Measurements from ENCODE around the gene KCNQ2.

Gene KCNQ2

DNA sequence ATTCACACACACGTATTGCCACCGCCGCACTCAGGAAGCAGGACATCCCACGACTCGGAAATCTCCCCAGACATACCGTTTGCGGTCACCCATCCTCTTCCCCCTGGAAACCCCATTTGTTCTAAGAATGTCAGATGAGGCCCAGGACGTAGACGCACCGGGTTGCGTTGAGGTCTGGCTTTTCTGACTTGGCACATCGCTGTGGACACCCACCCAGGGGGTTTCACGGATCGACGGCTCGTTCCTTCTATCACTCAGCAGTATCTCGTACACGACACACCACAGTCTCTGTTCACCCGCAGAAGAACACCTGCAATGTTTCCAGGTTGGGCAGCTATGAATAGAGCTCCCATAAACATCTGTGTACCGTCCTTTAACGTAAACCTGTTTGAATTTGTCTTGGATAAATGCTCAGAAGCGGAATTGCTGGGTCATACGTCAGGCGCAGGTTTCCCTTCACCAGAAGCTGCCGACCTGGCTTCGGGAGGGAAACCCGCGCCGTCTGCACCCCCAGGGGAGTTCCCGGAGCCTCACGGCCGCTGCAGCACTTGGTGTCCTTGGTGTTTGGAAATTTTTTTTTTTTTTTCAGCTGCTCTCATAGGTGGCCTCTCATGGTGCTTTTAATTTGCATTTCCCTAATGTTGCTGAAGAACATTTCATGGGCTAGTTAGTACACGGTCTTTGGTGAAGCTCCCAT, 35.8 kb upstream of the KCNQ2 start:
- Mint-ChIP-seq H3K27me3 (peaks cover 17% of the 10 kb centered on the region), H3K4me3 (no peak overlapping the region), H3K9me3 (peaks cover 4% of the 10 kb centered on the region), H3K27ac (no peak overlapping the region), H3K4me1 (no peaks in the 10 kb centered on the region), H3K36me3 (peaks cover 2% of the 10 kb centered on the region)
- ATAC-seq (ENCODE audit: low read depth) (no peak), DNase-seq (ENCODE audit: low spot score in 2 of 2) (no peak)

DNA sequence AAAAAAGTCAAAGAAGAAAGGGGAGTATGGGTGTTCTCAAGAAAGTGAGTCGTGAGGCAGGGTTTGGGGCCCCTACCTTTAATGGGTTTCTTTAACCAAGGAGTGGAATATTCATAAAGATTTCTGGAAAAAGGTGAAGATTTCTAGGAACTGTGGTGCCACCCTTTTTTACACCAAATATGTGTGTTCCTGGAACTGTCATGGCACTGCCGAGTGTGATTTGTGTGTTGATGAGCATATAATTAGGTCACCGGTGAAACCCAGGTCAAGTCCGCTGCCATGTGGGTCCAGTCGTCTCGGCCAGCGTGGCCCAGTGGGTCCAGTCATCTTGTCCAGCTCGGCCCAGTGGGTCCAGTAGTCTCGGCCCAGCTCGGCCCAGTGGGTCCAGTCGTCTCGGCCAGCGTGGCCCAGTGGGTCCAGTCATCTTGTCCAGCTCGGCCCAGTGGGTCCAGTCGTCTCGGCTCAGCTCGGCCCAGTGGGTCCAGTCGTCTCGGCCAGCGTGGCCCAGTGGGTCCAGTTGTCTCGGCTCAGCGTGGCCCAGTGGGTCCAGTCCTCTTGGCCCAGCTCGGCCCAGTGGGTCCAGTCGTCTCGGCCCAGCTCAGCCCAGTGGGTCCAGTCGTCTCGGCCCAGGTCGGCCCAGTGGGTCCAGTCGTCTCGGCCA, 34.8 kb upstream of the KCNQ2 start:
- H3K9me3 Mint-ChIP-seq, result peaks cover 4% of the 10 kb centered on the region
- no peak overlapping the region for H3K27ac Mint-ChIP-seq
- H3K4me1 Mint-ChIP-seq, result no peaks in the 10 kb centered on the region
- H3K27me3 Mint-ChIP-seq, result peaks cover 17% of the 10 kb centered on the region
- no peak for ATAC-seq (ENCODE audit: low read depth)
- DNase-seq (ENCODE audit: low spot score in 2 of 2), result no peak
- no peak overlapping the region for H3K4me3 Mint-ChIP-seq
- H3K36me3 Mint-ChIP-seq, result peaks cover 2% of the 10 kb centered on the region

DNA sequence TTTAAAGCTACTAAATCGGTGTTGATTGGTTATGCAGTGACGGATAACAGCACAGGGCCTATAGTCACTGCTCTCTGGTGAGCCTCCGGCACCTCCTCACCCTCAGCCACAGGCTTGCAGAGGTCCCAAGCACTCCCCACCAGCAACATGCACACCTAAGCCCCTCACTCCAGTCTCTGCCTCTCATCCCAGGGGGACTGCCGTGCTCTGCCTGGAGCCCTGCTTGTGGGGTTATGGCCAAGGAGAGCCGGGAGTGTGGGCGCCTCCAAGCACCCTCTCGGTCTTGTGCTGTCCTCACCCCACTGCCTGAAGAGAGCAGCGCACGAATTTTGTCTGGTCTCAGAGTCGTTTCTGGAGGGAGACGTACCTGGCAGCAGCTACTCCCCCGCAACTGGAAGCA, 33.3 kb upstream of the KCNQ2 start:
- Mint-ChIP-seq H3K4me3 (no peak overlapping the region), H3K27me3 (peaks cover 15% of the 10 kb centered on the region), H3K27ac (no peak overlapping the region), H3K4me1 (no peaks in the 10 kb centered on the region), H3K36me3 (peaks cover 2% of the 10 kb centered on the region), H3K9me3 (peaks cover 4% of the 10 kb centered on the region)
- ATAC-seq (ENCODE audit: low read depth) (no peak), DNase-seq (ENCODE audit: low spot score in 2 of 2) (no peak)

DNA sequence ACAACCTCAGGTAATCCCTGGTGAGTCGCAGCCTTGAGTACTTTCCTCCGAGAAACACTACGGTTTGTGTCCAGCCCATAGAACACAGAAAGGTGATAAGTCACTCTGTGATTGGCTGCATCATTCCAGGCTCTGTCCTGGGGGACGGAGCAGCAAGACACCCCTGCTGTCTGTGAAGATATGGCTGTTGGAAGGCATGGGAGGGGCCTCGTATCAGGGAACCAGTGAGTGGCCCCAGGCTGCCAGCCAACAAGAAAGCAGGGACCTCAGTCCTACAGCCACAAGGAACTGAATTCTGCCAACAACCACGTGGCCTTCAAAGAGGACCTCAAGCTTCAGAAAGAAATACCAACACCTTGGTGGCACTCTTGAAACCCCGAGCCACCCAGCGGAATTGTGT, 32.8 kb upstream of the KCNQ2 start:
- Mint-ChIP-seq H3K27ac (no peak overlapping the region), H3K27me3 (peaks cover 15% of the 10 kb centered on the region), H3K4me1 (no peaks in the 10 kb centered on the region), H3K36me3 (peaks cover 2% of the 10 kb centered on the region), H3K9me3 (peaks cover 4% of the 10 kb centered on the region), H3K4me3 (no peak overlapping the region)
- ATAC-seq (ENCODE audit: low read depth) (no peak), DNase-seq (ENCODE audit: low spot score in 2 of 2) (no peak)

DNA sequence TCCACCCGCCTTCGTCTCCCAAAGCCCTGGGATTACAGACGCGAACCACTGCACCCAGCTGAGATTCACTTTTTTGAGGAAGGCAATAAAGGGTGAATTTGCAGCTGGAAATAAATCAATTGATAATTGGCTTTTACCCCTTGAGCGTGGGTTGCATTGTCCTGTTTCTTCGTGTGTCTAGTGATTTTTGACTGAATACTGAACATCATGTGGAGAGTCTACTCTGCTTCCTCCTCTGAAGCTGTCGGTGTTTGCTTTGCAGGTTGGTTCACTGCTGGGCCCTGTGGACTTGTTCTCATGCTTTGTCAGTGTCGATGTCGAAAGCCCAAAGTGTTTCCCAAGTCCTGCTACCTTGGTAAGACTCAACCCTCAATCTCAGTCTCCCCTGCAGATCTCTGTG, 32.2 kb upstream of the KCNQ2 start:
- Mint-ChIP-seq H3K36me3 (peaks cover 2% of the 10 kb centered on the region), H3K9me3 (peaks cover 4% of the 10 kb centered on the region), H3K27ac (no peak overlapping the region), H3K4me1 (no peaks in the 10 kb centered on the region), H3K27me3 (peaks cover 15% of the 10 kb centered on the region), H3K4me3 (no peak overlapping the region)
- ATAC-seq (ENCODE audit: low read depth) (no peak), DNase-seq (ENCODE audit: low spot score in 2 of 2) (no peak)

DNA sequence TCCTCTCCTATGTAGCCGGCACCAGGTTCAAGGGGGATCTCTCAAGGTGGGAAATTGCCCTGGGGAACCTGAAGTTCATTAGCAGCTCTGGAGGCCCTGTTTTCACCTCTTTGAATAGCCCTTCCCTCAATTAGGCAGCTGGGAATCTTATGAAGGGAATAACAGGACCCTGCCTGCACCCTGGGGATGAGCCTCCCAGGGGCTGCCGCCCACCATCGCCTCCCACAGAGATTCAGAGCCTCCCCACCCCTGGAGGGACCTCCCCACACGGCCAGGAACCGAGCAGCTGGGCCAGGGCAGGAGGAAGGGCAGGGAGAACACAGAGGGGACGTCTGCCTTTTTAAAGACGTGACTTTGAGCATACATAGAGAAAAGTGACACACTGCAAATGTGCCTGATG, 31.1 kb upstream of the KCNQ2 start:
- Mint-ChIP-seq H3K9me3 (peaks cover 4% of the 10 kb centered on the region), H3K4me3 (no peak overlapping the region), H3K36me3 (peaks cover 2% of the 10 kb centered on the region), H3K27ac (no peak overlapping the region), H3K27me3 (peaks cover 9% of the 10 kb centered on the region), H3K4me1 (no peaks in the 10 kb centered on the region)
- no peak for DNase-seq (ENCODE audit: low spot score in 2 of 2)
- ATAC-seq (ENCODE audit: low read depth), result no peak

DNA sequence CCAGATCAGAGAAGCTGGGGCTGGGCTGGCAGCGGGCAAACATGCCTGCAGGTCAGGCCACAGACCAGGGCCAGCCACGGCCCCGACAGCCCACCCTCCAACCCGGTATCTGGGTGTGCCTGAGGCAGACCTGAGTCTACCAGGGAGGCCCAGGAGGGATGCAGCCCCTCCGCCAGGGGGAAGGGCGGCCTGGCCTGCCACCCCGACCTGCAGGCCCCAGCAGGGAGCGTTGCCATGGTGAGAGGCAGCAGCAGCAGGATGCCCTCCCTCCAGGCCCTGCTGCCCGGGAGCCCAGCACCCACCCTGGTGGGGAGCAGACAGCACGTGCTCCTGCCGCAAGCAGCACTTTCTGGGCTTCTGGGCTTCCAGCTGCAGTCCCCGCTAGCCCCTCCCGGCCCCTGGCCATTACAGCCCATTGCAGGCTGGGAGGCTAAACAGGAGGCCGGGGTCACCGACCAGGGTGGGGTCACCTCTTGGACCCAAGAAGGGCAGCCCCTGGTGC, 30.3 kb upstream of the KCNQ2 start:
- peaks cover 4% of the 10 kb centered on the region for H3K27me3 Mint-ChIP-seq
- no peaks in the 10 kb centered on the region for H3K4me1 Mint-ChIP-seq
- ATAC-seq (ENCODE audit: low read depth), result no peak
- peaks cover 4% of the 10 kb centered on the region for H3K9me3 Mint-ChIP-seq
- peaks cover 2% of the 10 kb centered on the region for H3K36me3 Mint-ChIP-seq
- H3K4me3 Mint-ChIP-seq, result no peak overlapping the region
- no peak overlapping the region for H3K27ac Mint-ChIP-seq
- DNase-seq (ENCODE audit: low spot score in 2 of 2), result no peak

DNA sequence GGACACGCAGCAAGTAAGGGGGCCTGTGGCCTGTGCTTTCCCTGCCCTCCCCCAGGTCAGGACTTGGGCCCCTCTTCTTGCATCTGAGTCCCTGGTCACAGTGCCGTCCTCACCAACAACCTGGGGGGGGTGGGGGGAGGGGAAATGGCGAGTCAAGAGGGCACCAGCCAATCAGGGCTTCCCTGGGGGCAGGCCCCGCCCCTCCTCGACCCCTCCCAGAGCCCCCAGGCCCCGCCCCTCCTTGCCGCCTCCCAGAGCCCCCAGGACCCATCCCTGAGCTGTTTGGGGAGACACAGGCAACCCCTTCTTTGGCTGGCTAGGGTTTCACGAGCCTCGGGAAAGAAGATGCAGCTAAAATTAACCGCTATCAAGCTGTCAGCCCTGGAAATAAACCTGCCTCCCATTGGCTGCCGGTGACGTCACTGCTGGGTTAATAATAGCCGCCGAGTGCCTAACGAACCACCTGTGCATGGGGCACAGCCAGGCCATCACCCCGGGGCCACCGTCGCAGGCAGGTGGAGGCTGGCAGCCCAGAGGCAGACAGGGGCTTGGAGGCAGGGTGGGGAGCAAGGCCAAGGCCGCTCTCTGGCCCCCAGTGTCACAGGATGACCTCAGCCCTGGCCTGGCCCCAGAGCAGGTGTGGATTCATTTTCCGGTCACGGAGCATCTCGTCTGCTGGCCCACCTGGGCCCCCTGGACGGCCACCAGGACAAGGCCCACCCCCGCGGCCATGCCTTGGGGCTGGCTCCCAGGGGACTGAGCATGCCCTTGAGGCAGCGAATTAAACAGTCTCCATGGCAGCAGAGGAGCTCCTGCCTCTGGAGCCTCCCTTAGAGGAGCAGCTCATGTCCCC, 29.6 kb upstream of the KCNQ2 start:
- peaks cover 2% of the 10 kb centered on the region for H3K36me3 Mint-ChIP-seq
- ATAC-seq (ENCODE audit: low read depth), result peak; percentile 38
- DNase-seq (ENCODE audit: low spot score in 2 of 2), result no peak
- H3K4me1 Mint-ChIP-seq, result no peaks in the 10 kb centered on the region
- H3K4me3 Mint-ChIP-seq, result no peak overlapping the region
- peaks cover 7% of the 10 kb centered on the region for H3K27me3 Mint-ChIP-seq
- no peak overlapping the region for H3K27ac Mint-ChIP-seq
- H3K9me3 Mint-ChIP-seq, result peaks cover 4% of the 10 kb centered on the region

DNA sequence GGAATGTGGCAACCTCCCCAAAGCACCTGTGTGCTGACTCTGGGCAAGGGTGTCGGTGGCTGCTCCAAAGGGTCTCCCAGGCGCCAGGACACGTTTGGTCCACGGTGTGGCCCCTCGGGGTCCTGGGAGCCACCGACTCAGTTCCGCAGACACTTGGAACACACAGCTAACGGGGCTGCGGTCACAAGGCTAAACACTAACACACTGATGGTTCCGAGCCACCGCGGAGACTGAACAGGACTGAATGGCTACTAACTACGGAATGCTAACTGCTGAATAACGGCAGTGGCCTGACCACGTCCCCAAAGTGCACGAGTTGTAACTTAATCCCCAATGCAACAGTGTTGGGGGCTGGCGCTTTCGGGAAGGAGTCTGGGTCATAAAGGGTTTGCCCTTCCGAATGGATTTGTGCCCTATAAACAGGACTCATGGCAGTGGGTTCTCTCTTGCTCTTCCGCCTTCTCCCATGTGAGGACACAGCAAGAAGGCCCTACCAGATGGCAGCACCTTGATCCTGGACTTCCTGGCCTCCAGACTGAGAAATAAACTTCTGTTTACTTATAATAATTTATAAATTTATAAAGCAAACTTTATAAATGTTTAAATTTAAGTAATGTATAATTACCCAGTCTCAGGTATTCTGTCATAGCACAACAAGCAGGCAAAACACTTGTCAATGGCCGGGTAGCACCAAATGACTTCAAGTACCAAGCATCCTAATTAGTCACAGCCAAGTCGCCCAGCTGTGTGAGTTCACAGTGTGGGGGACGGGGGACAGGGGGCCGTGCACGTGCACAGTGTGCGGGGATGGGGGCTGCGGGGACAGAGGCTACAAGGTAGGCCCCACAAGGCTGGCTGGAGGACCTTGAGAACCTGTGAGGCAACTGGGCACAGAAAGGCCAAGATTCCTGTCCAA, 28.7 kb upstream of the KCNQ2 start:
- H3K4me3 Mint-ChIP-seq, result no peak overlapping the region
- H3K4me1 Mint-ChIP-seq, result peaks cover 2% of the 10 kb centered on the region
- peaks cover 9% of the 10 kb centered on the region for H3K27me3 Mint-ChIP-seq
- no peak overlapping the region for H3K27ac Mint-ChIP-seq
- peaks cover 2% of the 10 kb centered on the region for H3K36me3 Mint-ChIP-seq
- DNase-seq (ENCODE audit: low spot score in 2 of 2), result no peak
- H3K9me3 Mint-ChIP-seq, result peaks cover 4% of the 10 kb centered on the region
- ATAC-seq (ENCODE audit: low read depth), result no peak

DNA sequence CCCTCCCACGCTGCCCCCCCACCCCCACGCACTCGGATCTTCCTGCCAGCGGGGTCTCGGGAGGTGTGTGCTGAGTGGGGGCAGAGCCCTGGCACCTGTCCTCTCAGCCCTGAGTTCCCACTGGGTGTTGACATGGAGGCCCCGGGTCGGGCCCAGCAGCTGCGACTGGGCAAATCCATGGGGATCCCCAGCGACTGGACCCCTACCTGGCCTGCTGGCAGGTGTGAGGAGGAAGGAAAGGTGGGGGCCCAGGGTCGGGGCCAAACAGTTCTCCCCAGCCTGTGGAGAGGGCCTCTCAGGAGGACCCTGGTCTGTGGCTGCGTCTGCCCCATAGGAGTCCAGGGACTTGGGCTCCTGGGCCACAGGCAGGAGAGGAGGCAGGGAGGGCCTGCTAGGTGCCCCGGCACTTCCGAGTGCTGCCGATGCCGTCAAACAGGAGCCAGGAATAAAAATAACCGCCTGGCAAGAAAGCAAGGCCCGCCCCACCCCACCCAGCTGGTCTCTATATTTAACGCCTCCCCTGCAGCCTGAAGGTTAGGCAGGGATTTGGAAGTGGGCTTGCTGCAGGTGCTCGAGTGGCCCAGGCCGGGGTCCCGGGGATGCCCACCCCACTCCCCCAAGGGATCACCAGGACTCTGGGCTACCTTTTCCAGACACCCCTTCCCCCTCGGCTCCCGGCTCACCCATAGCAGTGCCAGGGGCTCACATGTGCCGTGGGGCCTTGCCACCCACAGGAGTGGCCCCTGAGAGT, 27.9 kb upstream of the KCNQ2 start:
- Mint-ChIP-seq H3K36me3 (peaks cover 2% of the 10 kb centered on the region), H3K9me3 (peaks cover 4% of the 10 kb centered on the region), H3K4me1 (peaks cover 2% of the 10 kb centered on the region), H3K27ac (no peak overlapping the region), H3K4me3 (peak overlapping the region; percentile 32), H3K27me3 (peaks cover 9% of the 10 kb centered on the region)
- ATAC-seq (ENCODE audit: low read depth) (no peak), DNase-seq (ENCODE audit: low spot score in 2 of 2) (no peak)

DNA sequence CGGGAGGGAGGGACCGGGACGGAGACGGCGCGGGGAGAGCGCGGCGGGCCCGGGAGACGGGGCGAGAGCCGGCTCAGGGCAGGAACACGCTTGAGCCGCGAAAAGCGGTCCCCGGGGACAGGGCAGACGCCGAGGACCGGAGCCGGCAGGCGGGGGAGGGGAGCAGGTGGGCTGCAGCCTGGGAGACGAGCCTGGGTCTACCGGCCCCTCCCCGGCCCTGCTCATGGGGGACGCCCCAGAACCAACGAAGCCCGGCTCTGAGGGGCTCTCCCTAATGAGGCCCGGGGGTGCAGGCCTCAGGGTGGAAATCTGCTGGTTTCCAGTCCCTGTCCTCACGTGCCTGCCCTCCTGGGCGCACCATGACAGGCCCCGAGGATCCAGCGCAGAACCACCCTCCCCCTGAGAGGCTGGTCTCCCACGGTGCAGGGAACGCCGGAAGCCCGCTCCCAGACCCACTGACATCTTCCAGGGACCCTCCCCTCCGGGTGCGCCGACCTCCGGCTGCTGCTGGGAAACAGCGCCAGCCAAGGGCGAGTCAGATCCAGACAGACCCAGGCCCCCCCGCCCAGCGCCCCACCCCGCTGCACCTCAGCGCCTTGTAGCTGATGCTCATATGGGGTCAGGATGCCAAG, 27.0 kb upstream of the KCNQ2 start:
- H3K4me1 Mint-ChIP-seq, result peaks cover 2% of the 10 kb centered on the region
- H3K27ac Mint-ChIP-seq, result no peak overlapping the region
- peak; percentile 29 for ATAC-seq (ENCODE audit: low read depth)
- peak in 1 of 2 donors; percentile 49 for DNase-seq (ENCODE audit: low spot score in 2 of 2)
- H3K27me3 Mint-ChIP-seq, result peaks cover 6% of the 10 kb centered on the region
- H3K9me3 Mint-ChIP-seq, result peaks cover 1% of the 10 kb centered on the region
- no peak overlapping the region for H3K4me3 Mint-ChIP-seq
- no peaks in the 10 kb centered on the region for H3K36me3 Mint-ChIP-seq

DNA sequence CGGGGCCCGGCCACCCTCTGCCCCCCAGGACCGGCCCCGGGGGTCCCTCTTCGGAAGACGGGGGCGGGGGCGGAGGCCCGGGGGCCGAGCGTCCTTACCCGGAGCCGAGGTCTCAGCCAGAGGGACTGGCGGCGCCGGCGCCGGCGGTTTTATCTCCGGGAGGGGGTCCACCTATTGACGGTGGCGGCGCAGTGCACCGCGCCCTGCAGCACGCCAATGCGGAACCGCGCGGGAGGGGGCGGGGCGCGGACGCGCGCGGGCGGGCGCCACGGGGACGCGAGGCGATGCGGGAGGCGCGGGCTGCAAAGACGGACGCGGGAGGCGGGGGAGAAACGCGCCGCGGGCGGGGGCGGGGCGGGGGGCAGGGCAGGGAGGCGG, 26.5 kb upstream of the KCNQ2 start, which contains the start of gene EEF1A2:
TSS of gene EEF1A2 (minus strand) at position 124 of the 378 bp plus-strand sequence. CDS start 1,320 bp downstream, outside the sequence.
- peak; percentile 49 to 65 for DNase-seq (ENCODE audit: low spot score in 2 of 2)
- peak within 1 kb of the TSS; percentile 73 for H3K4me3 Mint-ChIP-seq
- peak; percentile 80 for ATAC-seq (ENCODE audit: low read depth)
- peaks cover 6% of the 10 kb centered on the region for H3K27me3 Mint-ChIP-seq
- H3K4me1 Mint-ChIP-seq, result peaks cover 2% of the 10 kb centered on the region
- no peaks in the 10 kb centered on the region for H3K9me3 Mint-ChIP-seq
- no peak within 1 kb of the TSS for H3K27ac Mint-ChIP-seq
- H3K36me3 Mint-ChIP-seq, result no peaks in the 10 kb centered on the region
